B cell (primary cell): ENCODE measurements around the gene C15orf62. TPM values are rescaled to one million over a fixed set of nuclear protein-coding genes. Genes with fewer than 3 reads are reported as not detected.

Experiments used
- ATAC-seq: fragments of 200-7000 bp; cut with Tn5 transposase; one replicate; pipeline ENCODE4 v1.10.0; 2021; ENCODE audit warnings: low read depth, mild to moderate bottlenecking, moderate number of reproducible peaks, moderate library complexity
- CTCF ChIA-PET: fragments of 350-600 bp; sonication (Branson Sonifier 250); formaldehyde crosslinking; loops from one replicate; lab custom pipeline; 2021; ENCODE audit warnings: antibody characterized with exemption, inconsistent platforms; lab: Charles Lee
- POLR2A ChIA-PET: fragments of 350-600 bp; sonication (Branson Sonifier 250); formaldehyde crosslinking; loops from one replicate; lab custom pipeline; 2021; ENCODE audit warnings: antibody characterized with exemption; lab: Charles Lee
- DNase-seq: peaks from one replicate; pipeline ENCODE4 v3.0.0; 2013
- H2AFZ ChIP-seq: 2 replicates; pipeline ENCODE4 v1.6.1; 2012; ENCODE audit warnings: mild to moderate bottlenecking, low read depth, low read length; ENCODE audit not compliant: insufficient read depth, poor library complexity, severe bottlenecking
- H3K27ac ChIP-seq, 2 donors: 1 replicate in 1 of 2; 2 replicates in 1 of 2; pipeline ENCODE4 v1.5.1; 2012 to 2013; ENCODE audit warnings: low read length in 2 of 2, mild to moderate bottlenecking in 2 of 2, moderate library complexity in 1 of 2
- H3K27me3 ChIP-seq, 4 experiments: fragments of 200-600 bp in 1 of 4; sonication (generic) in 1 of 4; replicated peaks in 1 of 4; 1 replicate in 2 of 4; 2 replicates in 2 of 4; pipeline versions ENCODE4 v1.6.1 to v1.7.0; 2013 to 2016; ENCODE audit warnings: low read length in 3 of 4, mild to moderate bottlenecking in 2 of 4, mixed read lengths in 1 of 4, moderate library complexity in 1 of 4; ENCODE audit not compliant: insufficient read depth in 4 of 4, control insufficient read depth in 3 of 4; ENCODE audit errors: control extremely low read depth in 1 of 4
- H3K36me3 ChIP-seq, 2 experiments: replicated peaks in 1 of 2; 1 replicate in 1 of 2; 2 replicates in 1 of 2; pipeline versions ENCODE4 v1.6.1 to v1.7.1; 2013; ENCODE audit warnings: low read length in 1 of 2; ENCODE audit not compliant: insufficient read depth in 2 of 2, control insufficient read depth in 1 of 2; ENCODE audit errors: control extremely low read depth in 1 of 2, extremely low read depth in 1 of 2
- H3K4me1 ChIP-seq, 2 donors: fragments of 200-600 bp in 1 of 2; sonication (generic) in 1 of 2; 1 replicate in 1 of 2; 2 replicates in 1 of 2; pipeline versions ENCODE4 v1.5.1 to v1.6.1; 2013 to 2017; ENCODE audit warnings: low read length in 2 of 2; ENCODE audit not compliant: control insufficient read depth in 2 of 2, insufficient read depth in 2 of 2
- H3K4me2 ChIP-seq: replicated peaks from 2 replicates; pipeline ENCODE3; 2012; ENCODE audit warnings: mild to moderate bottlenecking, low read depth, low read length; ENCODE audit not compliant: poor library complexity, severe bottlenecking
- H3K4me3 ChIP-seq, 5 experiments: fragments of 200-600 bp in 1 of 5; sonication (generic) in 1 of 5; 1 replicate in 3 of 5; 2 replicates in 2 of 5; pipeline versions ENCODE4 v1.5.1 to v1.7.0; 2011 to 2016; ENCODE audit warnings: low read length in 4 of 5, mild to moderate bottlenecking in 4 of 5, low read depth in 2 of 5, control low read depth in 1 of 5, moderate library complexity in 1 of 5; ENCODE audit not compliant: insufficient read depth in 1 of 5; ENCODE audit errors: control extremely low read depth in 1 of 5, extremely low read depth in 1 of 5
- H3K79me2 ChIP-seq: fragments of 200-600 bp; sonication (generic); one replicate; pipeline ENCODE4 v1.6.0; 2016; ENCODE audit warnings: low read length; ENCODE audit not compliant: control insufficient read depth, insufficient read depth
- H3K9ac ChIP-seq: fragments of 200-600 bp; sonication (generic); 2 replicates; pipeline ENCODE4 v1.6.1; 2017; ENCODE audit warnings: mild to moderate bottlenecking, low read length, moderate library complexity
- H3K9me3 ChIP-seq, 3 donors: one replicate each; pipeline versions ENCODE4 v1.6.1 to v1.7.1; 2013; ENCODE audit warnings: low read length in 2 of 3; ENCODE audit not compliant: control insufficient read depth in 2 of 3, insufficient read depth in 1 of 3; ENCODE audit errors: control extremely low read depth in 1 of 3
- H4K20me1 ChIP-seq: 2 replicates; pipeline ENCODE4 v1.6.0; 2012; ENCODE audit warnings: mild to moderate bottlenecking, low read length; ENCODE audit not compliant: insufficient read depth, control insufficient read depth, poor library complexity, severe bottlenecking
- H3K27ac Mint-ChIP-seq: one replicate; pipeline ENCODE4 v1.8.0; 2021; ENCODE audit warnings: mixed read lengths
- H3K27me3 Mint-ChIP-seq: one replicate; pipeline ENCODE4 v1.8.0; 2021; ENCODE audit warnings: mixed read lengths
- H3K4me1 Mint-ChIP-seq: one replicate; pipeline ENCODE4 v1.8.0; 2021; ENCODE audit warnings: mixed read lengths
- H3K4me3 Mint-ChIP-seq: one replicate; pipeline ENCODE4 v1.8.0; 2021; ENCODE audit warnings: mixed read lengths
- H3K9me3 Mint-ChIP-seq: one replicate; pipeline ENCODE4 v1.8.0; 2022; ENCODE audit warnings: mixed read lengths; ENCODE audit not compliant: insufficient read depth
- CTCF ChIP-seq: fragments of 200-600 bp; IDR thresholded peaks from one replicate; pipeline ENCODE4 v1.8.0; 2022; ENCODE audit warnings: antibody characterized with exemption, mild to moderate bottlenecking
- EZH2 ChIP-seq: IDR thresholded peaks from 2 replicates; pipeline ENCODE4 v1.6.1; 2012; ENCODE audit warnings: borderline replicate concordance, low read depth, mild to moderate bottlenecking, moderate library complexity, low read length; ENCODE audit not compliant: insufficient read depth, poor library complexity, severe bottlenecking
- WGBS: methylation state at CpG from one replicate; pipeline ENCODE4 v1.1.5; 2013; ENCODE audit warnings: missing lambda C conversion rate; ENCODE audit not compliant: insufficient coverage; 5-methylcytosine and 5-hydroxymethylcytosine counted together
- intact Hi-C: fragments of 100-400 bp; cut with micrococcal nuclease; formaldehyde crosslinking; loops from one replicate; pipeline ENCODE4 v1.10.0; 2022
- polyA plus RNA-seq: library from polyadenylated mRNA; depleted of rRNA; stranded (reverse); fragments of >200 nt; gene quantifications from 2 replicates; pipeline ENCODE4 v1.2.3, GENCODE V29; 2012
- total RNA-seq, 2 donors: library from RNA; stranded (reverse); fragments of 120-200 nt in 1 of 2; gene quantifications; 1 replicate in 1 of 2; 2 replicates in 1 of 2; pipeline versions ENCODE4 v1.2.3 to v1.2.4, GENCODE V29; 2013 to 2022

C15orf62 gene
- total and polyA plus RNA-seq, 2 donors (not counting 1 experiment from before 2014, with no cell fraction given), result 0.30 to 9.5 TPM

- no peak for TF ChIP-seq CTCF
- no peak for TF ChIP-seq EZH2
- no peaks in the 10 kb centered on the region for H3K27me3 Mint-ChIP-seq
- H3K4me1 Mint-ChIP-seq, result peaks cover 23% of the 10 kb centered on the region
- Histone ChIP-seq H3K79me2 (peaks cover 44% of the 10 kb centered on the region), H3K9ac (peak overlapping the region; percentile 99), H2AFZ (peak overlapping the region; percentile 100), H3K36me3 (peaks cover 1 to 17% of the 10 kb centered on the region in 2 experiments), H3K4me3 (peak overlapping the region in 4 of 5 experiments; percentile 89 to 100 (median 94)), H3K4me1 (peaks cover 8 to 19% of the 10 kb centered on the region in 2 donors), H3K27ac (peak overlapping the region; percentile 73 to 89), H3K9me3 (no peaks in the 10 kb centered on the region), H3K27me3 (no peaks in the 10 kb centered on the region), H4K20me1 (no peaks in the 10 kb centered on the region), H3K4me2 (peak overlapping the region; percentile 100)
- intact Hi-C loops, result loop anchor here (2.0 kb wide), 3 partner anchors 28 to 578 kb away; partner anchors contain the start of genes NUSAP1 and OIP5
- ChIA-PET CTCF (interaction anchor here (14.3 kb wide), 1 partner anchor 25 kb away, joined by 177 read pairs; no protein-coding TSS in a partner anchor), POLR2A (interaction anchor here (0.7 to 1.5 kb wide), 3 partner anchors 15 to 102 kb away, joined by 3 to 4 read pairs (median 3); partner anchors contain the start of gene C15orf62)
- H3K9me3 Mint-ChIP-seq, result no peaks in the 10 kb centered on the region
- 2% methylated on average over 15 of the region's 22 CpGs for WGBS
- peak overlapping the region; percentile 93 for H3K4me3 Mint-ChIP-seq
- peak overlapping the region; percentile 93 for H3K27ac Mint-ChIP-seq
- DNase-seq, result no peak
- no peak for ATAC-seq
Measured at GRCh38 chr15:40754574-40754882, 15.3 kb upstream of the C15orf62 start.
